HG03571 (cell line): ENCODE results near the gene RGL4.
"Not testable (repeated sequence)": the region's sequence is repeated elsewhere in the genome, so short reads cannot be mapped to it uniquely, and the experiment has no call there.

Experiments used
- ATAC-seq: cut with Tn5 transposase; IDR thresholded peaks from one replicate; pipeline ENCODE4 v1.9.1; 2021; ENCODE audit not compliant: unreplicated experiment

The RGL4 gene

DNA sequence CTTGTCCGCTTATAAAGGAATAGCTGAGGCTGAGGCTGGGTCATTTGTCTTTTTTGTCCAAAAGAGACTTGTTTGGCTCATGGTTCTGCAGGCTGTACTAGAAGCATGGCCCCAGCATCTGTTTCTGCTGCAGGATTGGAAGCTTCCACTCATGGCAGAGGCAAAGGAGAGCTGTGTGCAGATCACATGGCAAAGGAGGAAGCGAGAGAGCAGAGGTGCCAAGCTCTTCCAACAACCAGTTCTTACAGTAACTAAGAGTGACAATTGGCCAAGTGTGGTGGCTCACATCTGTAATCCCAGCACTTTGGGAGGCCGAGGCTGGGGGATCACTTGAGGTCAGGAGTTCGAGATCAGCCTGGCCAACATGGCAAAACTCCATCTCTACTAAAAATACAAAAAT lies 37.3 kb downstream of the RGL4 start:
- not testable (repeated sequence) for ATAC-seq

- ATAC-seq = no peak
These were observed 46.9 kb downstream of the RGL4 start for GRCh38 chr22:23737696-23738095.

GRCh38 chr22:23742505-23743264 lies 51.9 kb downstream of the RGL4 start:
- ATAC-seq = no peak

DNA sequence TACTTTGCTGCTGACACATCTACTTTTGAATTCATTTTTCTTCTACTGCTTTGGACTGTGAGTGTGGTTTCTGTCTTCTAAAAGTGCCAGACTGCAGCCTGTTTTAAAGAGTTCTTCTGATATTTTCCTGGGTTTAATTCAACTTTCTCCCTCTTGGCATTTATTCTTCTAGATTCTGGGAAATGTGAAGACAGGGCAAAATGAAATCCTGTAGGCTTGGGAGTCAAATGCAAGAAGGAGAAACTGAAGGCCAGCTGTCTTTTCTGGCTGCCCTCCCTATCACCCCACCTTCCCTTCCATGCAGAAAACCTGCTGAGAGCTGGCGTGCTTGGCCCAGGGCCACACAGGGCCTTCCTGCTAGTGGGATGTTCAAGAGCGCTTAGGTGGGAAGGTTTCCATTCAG lies 52.5 kb downstream of the RGL4 start:
- ATAC-seq = no peak

- no peak for ATAC-seq
These were observed 53.2 kb downstream of the RGL4 start for GRCh38 chr22:23744001-23744400.

DNA sequence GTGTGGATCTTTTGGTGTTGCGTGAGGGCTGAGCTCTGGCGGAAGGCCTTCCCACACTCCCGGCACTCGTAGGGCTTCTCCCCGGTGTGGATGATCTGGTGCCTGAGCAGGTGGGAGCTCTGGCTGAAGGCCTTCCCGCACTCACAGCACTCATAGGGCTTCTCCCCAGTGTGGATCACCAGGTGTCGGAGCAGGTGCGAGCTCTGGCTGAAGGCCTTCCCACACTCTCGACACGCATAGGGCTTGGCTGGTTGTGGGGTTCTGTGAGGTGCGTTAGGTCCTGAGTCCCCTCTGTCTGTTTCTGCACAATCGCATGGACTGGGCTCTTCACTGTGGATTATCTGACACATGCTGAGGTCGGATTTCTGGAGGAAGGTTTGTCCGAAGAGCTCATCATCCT lies 53.7 kb downstream of the RGL4 start:
- ATAC-seq = no peak

GRCh38 chr22:23745791-23746190 lies 55.0 kb downstream of the RGL4 start:
- no peak for ATAC-seq
